Peyer's patch (tissue), 4 donors: ENCODE data around the gene ULK1. TPM values are rescaled to one million over a fixed set of nuclear protein-coding genes. Genes with fewer than 3 reads are reported as not detected.

Experiments
- DNase-seq, 3 donors: peaks; one replicate each; pipeline ENCODE4 v3.0.0-alpha.2; 2017 to 2019
- H3K27ac ChIP-seq, 4 donors: fragments of 200-600 bp; sonication (generic); one replicate each; pipeline ENCODE4 v1.5.1; 2016 to 2019
- H3K27me3 ChIP-seq, 2 donors: fragments of 200-600 bp; sonication (generic); one replicate each; pipeline ENCODE4 v1.5.1; 2019
- H3K36me3 ChIP-seq, 3 donors: fragments of 200-600 bp; sonication (generic); one replicate each; pipeline ENCODE4 v1.5.1; 2016 to 2019
- H3K4me1 ChIP-seq, 4 donors: fragments of 200-600 bp; sonication (generic); one replicate each; pipeline ENCODE4 v1.5.1; 2016 to 2019
- H3K4me3 ChIP-seq, 4 donors: fragments of 200-600 bp; sonication (generic); 1 replicate in 3 of 4; 2 replicates in 1 of 4; pipeline ENCODE4 v1.5.1; 2016 to 2019; ENCODE audit warnings: mild to moderate bottlenecking in 1 of 4
- H3K9me3 ChIP-seq, 4 donors: fragments of 200-600 bp; sonication (generic); one replicate each; pipeline ENCODE4 v1.5.1; 2016 to 2019; ENCODE audit warnings: mild to moderate bottlenecking in 1 of 4
- POLR2A ChIP-seq, 2 donors: fragments of 450-650 bp; IDR thresholded peaks; one replicate each; pipeline ENCODE4 v1.5.1; 2017; ENCODE audit warnings: antibody characterized with exemption in 2 of 2, mild to moderate bottlenecking in 2 of 2, moderate library complexity in 2 of 2
- total RNA-seq, 4 donors: library from RNA; depleted of rRNA; stranded (reverse); fragments of >200 nt; gene quantifications; one replicate each; pipeline ENCODE4 v1.1.0, GENCODE V29; 2016
- TF ChIP-seq, protein P1 (sequence below), 6 experiments: fragments of 450-650 bp in 4 of 6; fragments of 200-600 bp in 2 of 6; sonication (generic) in 1 of 6; IDR thresholded peaks; one replicate each; pipeline ENCODE4 v1.5.1; 2017 to 2019; ENCODE audit warnings: antibody characterized with exemption in 6 of 6, mild to moderate bottlenecking in 3 of 6, moderate library complexity in 1 of 6

Gene ULK1
- total RNA-seq, 4 donors from 2014 or later, result 25.2 to 54.1 (median 38.8) TPM

DNA sequence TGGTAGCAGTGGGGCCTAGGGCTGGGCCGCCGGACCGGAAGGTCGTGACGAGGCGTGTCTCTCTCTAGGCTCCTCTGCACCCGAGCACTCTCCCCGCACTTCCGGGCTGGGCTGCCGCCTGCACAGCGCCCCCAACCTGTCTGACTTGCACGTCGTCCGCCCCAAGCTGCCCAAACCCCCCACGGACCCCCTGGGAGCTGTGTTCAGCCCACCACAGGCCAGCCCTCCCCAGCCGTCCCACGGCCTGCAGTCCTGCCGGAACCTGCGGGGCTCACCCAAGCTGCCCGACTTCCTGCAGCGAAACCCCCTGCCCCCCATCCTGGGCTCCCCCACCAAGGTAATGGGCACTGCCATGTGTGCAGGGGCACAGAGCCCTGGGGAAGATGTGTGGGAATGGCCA lies 21.4 kb downstream of the ULK1 start:
- H3K4me3 ChIP-seq, result no peak overlapping the region
- H3K36me3 ChIP-seq, result peaks cover 0 to 86% (median 0%) of the 10 kb centered on the region in 3 donors
- H3K27me3 ChIP-seq, result no peaks in the 10 kb centered on the region
- H3K27ac ChIP-seq, result no peak overlapping the region
- no peaks in the 10 kb centered on the region for H3K9me3 ChIP-seq
- no peak for DNase-seq
- peaks cover 0 to 5% (median 0%) of the 10 kb centered on the region in 4 donors for H3K4me1 ChIP-seq
- TF ChIP-seq, protein P1, sequence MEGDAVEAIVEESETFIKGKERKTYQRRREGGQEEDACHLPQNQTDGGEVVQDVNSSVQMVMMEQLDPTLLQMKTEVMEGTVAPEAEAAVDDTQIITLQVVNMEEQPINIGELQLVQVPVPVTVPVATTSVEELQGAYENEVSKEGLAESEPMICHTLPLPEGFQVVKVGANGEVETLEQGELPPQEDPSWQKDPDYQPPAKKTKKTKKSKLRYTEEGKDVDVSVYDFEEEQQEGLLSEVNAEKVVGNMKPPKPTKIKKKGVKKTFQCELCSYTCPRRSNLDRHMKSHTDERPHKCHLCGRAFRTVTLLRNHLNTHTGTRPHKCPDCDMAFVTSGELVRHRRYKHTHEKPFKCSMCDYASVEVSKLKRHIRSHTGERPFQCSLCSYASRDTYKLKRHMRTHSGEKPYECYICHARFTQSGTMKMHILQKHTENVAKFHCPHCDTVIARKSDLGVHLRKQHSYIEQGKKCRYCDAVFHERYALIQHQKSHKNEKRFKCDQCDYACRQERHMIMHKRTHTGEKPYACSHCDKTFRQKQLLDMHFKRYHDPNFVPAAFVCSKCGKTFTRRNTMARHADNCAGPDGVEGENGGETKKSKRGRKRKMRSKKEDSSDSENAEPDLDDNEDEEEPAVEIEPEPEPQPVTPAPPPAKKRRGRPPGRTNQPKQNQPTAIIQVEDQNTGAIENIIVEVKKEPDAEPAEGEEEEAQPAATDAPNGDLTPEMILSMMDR (IDR thresholded peaks at IDR 0.05), result no peak
- no peak for TF ChIP-seq POLR2A (IDR thresholded peaks at IDR 0.05)

DNA sequence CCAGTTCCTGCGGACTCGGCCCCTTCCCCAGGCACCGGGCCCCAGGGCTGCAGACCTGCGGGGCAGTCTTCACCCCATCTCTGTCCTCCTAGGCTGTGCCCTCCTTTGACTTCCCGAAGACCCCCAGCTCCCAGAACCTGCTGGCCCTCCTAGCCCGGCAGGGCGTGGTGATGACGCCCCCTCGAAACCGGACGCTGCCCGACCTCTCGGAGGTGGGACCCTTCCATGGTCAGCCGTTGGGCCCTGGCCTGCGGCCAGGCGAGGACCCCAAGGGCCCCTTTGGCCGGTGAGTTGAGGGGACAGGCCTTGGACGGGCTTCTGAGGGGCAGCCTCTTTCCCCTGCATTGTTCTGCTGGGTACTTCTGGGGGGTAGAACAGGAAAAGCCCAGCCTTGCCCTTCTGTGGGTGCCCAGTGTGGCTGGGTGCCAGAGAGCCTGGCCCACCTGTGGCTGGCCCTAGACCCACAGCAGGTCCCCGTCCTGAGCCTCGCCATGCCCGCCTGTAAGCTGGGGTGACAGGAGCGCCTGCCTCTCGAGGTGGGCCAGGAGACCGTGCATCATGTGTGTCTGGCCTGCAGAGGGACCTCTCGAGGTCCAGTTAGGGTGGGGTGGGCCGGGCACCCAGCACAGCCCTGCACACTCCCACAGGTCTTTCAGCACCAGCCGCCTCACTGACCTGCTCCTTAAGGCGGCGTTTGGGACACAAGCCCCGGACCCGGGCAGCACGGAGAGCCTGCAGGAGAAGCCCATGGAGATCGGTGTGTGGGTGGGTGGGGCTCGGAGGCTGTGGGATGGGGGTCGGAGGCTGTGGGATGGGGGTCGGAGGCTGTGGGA lies 22.1 kb downstream of the ULK1 start:
- H3K9me3 ChIP-seq, result no peaks in the 10 kb centered on the region
- H3K4me3 ChIP-seq, result no peak overlapping the region
- TF ChIP-seq, protein P1 (IDR thresholded peaks at IDR 0.05), result no peak
- TF ChIP-seq POLR2A (IDR thresholded peaks at IDR 0.05), result no peak
- H3K36me3 ChIP-seq, result peaks cover 0 to 86% (median 0%) of the 10 kb centered on the region in 3 donors
- no peak overlapping the region for H3K27ac ChIP-seq
- H3K4me1 ChIP-seq, result peaks cover 0 to 5% (median 0%) of the 10 kb centered on the region in 4 donors
- DNase-seq, result no peak
- no peaks in the 10 kb centered on the region for H3K27me3 ChIP-seq

DNA sequence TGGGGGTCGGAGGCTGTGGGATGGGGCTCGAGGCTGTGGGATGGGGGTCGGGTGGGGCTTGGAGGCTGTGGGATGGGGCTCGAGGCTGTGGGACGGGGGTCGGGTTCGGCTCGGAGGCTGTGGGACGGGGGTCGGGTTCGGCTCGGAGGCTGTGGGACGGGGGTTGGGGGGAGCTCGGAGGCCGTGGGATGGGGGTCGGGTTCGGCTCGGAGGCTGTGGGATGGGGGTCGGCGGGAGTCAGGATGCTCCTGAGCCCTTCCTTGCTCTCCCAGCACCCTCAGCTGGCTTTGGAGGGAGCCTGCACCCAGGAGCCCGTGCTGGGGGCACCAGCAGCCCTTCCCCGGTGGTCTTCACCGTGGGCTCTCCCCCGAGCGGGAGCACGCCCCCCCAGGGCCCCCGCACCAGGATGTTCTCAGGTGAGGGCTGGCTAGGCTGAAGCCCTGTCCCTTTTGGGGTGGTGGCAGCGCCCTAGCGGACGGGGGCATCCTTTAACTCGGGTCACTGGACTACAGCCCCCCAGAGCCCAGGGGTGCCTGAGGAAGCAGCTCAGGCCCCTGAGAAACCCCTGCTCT lies 22.8 kb downstream of the ULK1 start:
- H3K9me3 ChIP-seq, result no peaks in the 10 kb centered on the region
- peaks cover 0 to 2% (median 0%) of the 10 kb centered on the region in 4 donors for H3K4me1 ChIP-seq
- H3K27me3 ChIP-seq, result no peaks in the 10 kb centered on the region
- H3K36me3 ChIP-seq, result peaks cover 0 to 83% (median 0%) of the 10 kb centered on the region in 3 donors
- TF ChIP-seq POLR2A (IDR thresholded peaks at IDR 0.05), result no peak
- TF ChIP-seq, protein P1 (IDR thresholded peaks at IDR 0.05), result no peak
- no peak for DNase-seq
- no peak overlapping the region for H3K4me3 ChIP-seq
- H3K27ac ChIP-seq, result no peak overlapping the region

DNA sequence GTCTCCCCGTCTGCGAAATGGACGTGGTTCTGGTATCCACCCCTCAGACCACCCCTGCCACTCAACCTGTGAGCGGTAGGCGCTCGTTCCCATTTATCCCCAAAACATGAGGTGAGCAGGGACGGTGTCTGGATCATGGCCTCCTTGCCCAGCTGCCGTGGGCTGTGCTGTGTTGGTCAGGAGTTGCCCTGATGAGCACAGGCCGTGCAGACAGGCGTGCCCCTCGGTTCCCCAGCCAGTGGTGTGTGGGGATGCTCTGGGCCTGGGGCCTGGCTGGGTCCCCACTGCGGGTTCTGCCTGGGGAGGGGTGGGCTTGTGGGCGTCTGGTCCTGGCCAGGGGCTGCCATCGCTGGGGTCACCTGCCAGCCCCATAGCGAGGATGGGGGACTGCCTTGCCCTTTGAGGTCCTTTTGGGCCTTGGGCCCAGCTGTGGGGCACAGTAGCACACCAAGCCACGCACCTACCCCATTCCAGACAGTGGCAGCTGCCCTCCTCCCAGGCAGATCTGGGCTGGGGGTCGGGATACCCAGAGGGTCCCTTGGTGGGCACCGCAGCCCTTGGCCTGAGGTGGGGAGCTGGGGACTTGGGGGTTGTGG lies 23.4 kb downstream of the ULK1 start:
- TF ChIP-seq, protein P1 (IDR thresholded peaks at IDR 0.05), result no peak
- TF ChIP-seq POLR2A (IDR thresholded peaks at IDR 0.05), result no peak
- Histone ChIP-seq H3K4me3 (no peak overlapping the region), H3K36me3 (peaks cover 0 to 79% (median 0%) of the 10 kb centered on the region in 3 donors), H3K9me3 (no peaks in the 10 kb centered on the region), H3K27me3 (no peaks in the 10 kb centered on the region), H3K27ac (no peak overlapping the region), H3K4me1 (no peaks in the 10 kb centered on the region)
- no peak for DNase-seq

DNA sequence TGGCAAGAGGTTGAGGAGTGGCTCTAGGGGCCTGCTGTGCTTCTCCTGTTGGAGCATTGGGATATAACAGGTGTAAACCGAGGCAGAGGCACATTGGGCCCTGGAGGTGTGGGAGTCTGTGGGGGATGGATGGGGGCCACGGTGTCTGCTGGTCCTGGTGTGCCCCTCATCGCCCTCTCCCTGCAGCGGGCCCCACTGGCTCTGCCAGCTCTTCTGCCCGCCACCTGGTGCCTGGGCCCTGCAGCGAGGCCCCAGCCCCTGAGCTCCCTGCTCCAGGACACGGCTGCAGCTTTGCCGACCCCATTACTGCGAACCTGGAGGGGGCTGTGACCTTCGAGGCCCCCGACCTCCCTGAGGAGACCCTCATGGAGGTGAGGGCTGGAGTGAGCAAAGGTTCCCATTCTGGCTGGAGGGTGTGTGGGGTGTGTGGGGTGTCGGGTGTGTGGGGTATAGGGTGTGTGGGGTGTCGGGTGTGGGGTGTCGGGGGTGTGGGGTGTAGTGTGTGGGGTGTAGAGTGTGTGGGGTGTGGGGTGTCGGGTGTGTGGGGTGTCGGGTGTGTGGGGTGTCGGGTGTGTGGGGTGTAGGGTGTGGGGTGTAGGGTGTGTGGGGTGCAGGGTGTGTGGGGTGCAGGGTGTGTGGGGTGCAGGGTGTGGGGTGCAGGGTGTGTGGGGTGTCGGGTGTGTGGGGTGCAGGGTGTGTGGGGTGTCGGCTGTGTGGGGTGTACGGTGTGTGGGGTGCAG lies 24.1 kb downstream of the ULK1 start:
- no peak overlapping the region for H3K4me3 ChIP-seq
- no peaks in the 10 kb centered on the region for H3K9me3 ChIP-seq
- DNase-seq, result no peak
- TF ChIP-seq, protein P1 (IDR thresholded peaks at IDR 0.05), result no peak
- no peak for TF ChIP-seq POLR2A (IDR thresholded peaks at IDR 0.05)
- H3K36me3 ChIP-seq, result peaks cover 0 to 74% (median 0%) of the 10 kb centered on the region in 3 donors
- no peaks in the 10 kb centered on the region for H3K4me1 ChIP-seq
- H3K27ac ChIP-seq, result no peak overlapping the region
- no peaks in the 10 kb centered on the region for H3K27me3 ChIP-seq
